ENCODE data around the gene NAB2.

Gene NAB2

GRCh38 chr12:57078519-57079404, 10.2 kb upstream of the NAB2 start, which contains the start of gene NEMP1 (continued):
- TF ChIP-seq PRDM4 (tag by site-specific recombination; IDR thresholded peaks at IDR 0.05) (no peak), SCRT2 (tag by site-specific recombination; IDR thresholded peaks at IDR 0.05) (no peak), SP7 (tag by site-specific recombination; IDR thresholded peaks at IDR 0.05) (peak; percentile 72), ZFHX2 (tag by site-specific recombination; conservative IDR thresholded peaks at IDR 0.05) (no peak), GLIS2 (tag by site-specific recombination; IDR thresholded peaks at IDR 0.05) (peak; percentile 57; the same call in 1 of the 2 replicates), ZNF398 (tag by site-specific recombination; IDR thresholded peaks at IDR 0.05) (no peak), ZNF501 (tag by site-specific recombination; IDR thresholded peaks at IDR 0.05) (peak; percentile 33), PATZ1 (tag by site-specific recombination; IDR thresholded peaks at IDR 0.05) (peak; percentile 75), KLF1 (tag by site-specific recombination; IDR thresholded peaks at IDR 0.05) (peak; percentile 64), ZNF19 (tag by site-specific recombination; IDR thresholded peaks at IDR 0.05; ENCODE audit: low read depth) (no peak), ZNF621 (tag by site-specific recombination; IDR thresholded peaks at IDR 0.05) (no peak), ZNF175 (tag by site-specific recombination; IDR thresholded peaks at IDR 0.05) (no peak), ZEB2 (tag by site-specific recombination; IDR thresholded peaks at IDR 0.05) (peak; percentile 47), ZNF132 (tag by site-specific recombination; IDR thresholded peaks at IDR 0.05; ENCODE audit: borderline replicate concordance) (no peak), ZNF558 (tag by site-specific recombination; IDR thresholded peaks at IDR 0.05) (no peak), ZNF292 (tag by site-specific recombination; IDR thresholded peaks at IDR 0.05; ENCODE audit: borderline replicate concordance, low read depth) (no peak), SP2 (tag by site-specific recombination; IDR thresholded peaks at IDR 0.05) (peak; percentile 99), ZNF416 (tag by site-specific recombination; IDR thresholded peaks at IDR 0.05) (no peak), KLF10 (tag by site-specific recombination; IDR thresholded peaks at IDR 0.05) (peak; percentile 44; the same call in 1 of the 2 replicates), ZNF394 (tag by site-specific recombination; IDR thresholded peaks at IDR 0.05; ENCODE audit: borderline replicate concordance) (no peak; the same call in 1 of the 2 replicates)
- TF ChIP-seq, protein P1, sequence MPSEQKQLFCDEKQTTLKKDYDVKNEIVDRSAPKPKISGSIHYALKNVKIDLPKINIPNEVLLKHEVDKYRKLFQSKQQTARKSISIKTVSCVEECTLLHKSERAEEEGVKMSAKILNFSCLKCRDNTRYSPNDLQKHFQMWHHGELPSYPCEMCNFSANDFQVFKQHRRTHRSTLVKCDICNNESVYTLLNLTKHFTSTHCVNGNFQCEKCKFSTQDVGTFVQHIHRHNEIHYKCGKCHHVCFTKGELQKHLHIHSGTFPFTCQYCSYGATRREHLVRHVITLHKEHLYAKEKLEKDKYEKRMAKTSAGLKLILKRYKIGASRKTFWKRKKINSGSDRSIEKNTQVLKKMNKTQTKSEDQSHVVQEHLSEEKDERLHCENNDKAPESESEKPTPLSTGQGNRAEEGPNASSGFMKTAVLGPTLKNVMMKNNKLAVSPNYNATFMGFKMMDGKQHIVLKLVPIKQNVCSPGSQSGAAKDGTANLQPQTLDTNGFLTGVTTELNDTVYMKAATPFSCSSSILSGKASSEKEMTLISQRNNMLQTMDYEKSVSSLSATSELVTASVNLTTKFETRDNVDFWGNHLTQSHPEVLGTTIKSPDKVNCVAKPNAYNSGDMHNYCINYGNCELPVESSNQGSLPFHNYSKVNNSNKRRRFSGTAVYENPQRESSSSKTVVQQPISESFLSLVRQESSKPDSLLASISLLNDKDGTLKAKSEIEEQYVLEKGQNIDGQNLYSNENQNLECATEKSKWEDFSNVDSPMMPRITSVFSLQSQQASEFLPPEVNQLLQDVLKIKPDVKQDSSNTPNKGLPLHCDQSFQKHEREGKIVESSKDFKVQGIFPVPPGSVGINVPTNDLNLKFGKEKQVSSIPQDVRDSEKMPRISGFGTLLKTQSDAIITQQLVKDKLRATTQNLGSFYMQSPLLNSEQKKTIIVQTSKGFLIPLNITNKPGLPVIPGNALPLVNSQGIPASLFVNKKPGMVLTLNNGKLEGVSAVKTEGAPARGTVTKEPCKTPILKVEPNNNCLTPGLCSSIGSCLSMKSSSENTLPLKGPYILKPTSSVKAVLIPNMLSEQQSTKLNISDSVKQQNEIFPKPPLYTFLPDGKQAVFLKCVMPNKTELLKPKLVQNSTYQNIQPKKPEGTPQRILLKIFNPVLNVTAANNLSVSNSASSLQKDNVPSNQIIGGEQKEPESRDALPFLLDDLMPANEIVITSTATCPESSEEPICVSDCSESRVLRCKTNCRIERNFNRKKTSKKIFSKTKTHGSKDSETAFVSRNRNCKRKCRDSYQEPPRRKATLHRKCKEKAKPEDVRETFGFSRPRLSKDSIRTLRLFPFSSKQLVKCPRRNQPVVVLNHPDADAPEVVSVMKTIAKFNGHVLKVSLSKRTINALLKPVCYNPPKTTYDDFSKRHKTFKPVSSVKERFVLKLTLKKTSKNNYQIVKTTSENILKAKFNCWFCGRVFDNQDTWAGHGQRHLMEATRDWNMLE (tag by site-specific recombination; conservative IDR thresholded peaks at IDR 0.05; ENCODE audit: low read depth): peak; percentile 68
- TF ChIP-seq, protein P2, sequence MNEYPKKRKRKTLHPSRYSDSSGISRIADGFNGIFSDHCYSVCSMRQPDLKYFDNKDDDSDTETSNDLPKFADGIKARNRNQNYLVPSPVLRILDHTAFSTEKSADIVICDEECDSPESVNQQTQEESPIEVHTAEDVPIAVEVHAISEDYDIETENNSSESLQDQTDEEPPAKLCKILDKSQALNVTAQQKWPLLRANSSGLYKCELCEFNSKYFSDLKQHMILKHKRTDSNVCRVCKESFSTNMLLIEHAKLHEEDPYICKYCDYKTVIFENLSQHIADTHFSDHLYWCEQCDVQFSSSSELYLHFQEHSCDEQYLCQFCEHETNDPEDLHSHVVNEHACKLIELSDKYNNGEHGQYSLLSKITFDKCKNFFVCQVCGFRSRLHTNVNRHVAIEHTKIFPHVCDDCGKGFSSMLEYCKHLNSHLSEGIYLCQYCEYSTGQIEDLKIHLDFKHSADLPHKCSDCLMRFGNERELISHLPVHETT (tag by site-specific recombination; IDR thresholded peaks at IDR 0.05): peak; percentile 50; the same call in 1 of the 2 replicates
